NCI-H460 (cell line): ENCODE measurements around the gene ZFHX3. TPM values are rescaled to one million over a fixed set of nuclear protein-coding genes. Genes with fewer than 3 reads are reported as not detected.
"Not testable (repeated sequence)": the region's sequence is repeated elsewhere in the genome, so short reads cannot be mapped to it uniquely, and the experiment has no call there.

Source experiments
- DNase-seq: peaks from one replicate; pipeline ENCODE4 v3.0.0-alpha.2; 2016; ENCODE audit warnings: low read depth; ENCODE audit errors: extremely low read depth
- polyA plus RNA-seq: library from polyadenylated mRNA; depleted of rRNA; stranded (reverse); fragments of >200 nt; gene quantifications from 2 replicates; pipeline ENCODE4 v1.2.3, GENCODE V29; 2014; cell fraction: nucleus; rRNA removed
- total RNA-seq: library from RNA; depleted of rRNA; stranded (reverse); fragments of >200 nt; shearing (Covaris generic); gene quantifications from 2 replicates; pipeline ENCODE4 v1.2.3, GENCODE V29; 2014; rRNA removed

ZFHX3 gene, protein sequence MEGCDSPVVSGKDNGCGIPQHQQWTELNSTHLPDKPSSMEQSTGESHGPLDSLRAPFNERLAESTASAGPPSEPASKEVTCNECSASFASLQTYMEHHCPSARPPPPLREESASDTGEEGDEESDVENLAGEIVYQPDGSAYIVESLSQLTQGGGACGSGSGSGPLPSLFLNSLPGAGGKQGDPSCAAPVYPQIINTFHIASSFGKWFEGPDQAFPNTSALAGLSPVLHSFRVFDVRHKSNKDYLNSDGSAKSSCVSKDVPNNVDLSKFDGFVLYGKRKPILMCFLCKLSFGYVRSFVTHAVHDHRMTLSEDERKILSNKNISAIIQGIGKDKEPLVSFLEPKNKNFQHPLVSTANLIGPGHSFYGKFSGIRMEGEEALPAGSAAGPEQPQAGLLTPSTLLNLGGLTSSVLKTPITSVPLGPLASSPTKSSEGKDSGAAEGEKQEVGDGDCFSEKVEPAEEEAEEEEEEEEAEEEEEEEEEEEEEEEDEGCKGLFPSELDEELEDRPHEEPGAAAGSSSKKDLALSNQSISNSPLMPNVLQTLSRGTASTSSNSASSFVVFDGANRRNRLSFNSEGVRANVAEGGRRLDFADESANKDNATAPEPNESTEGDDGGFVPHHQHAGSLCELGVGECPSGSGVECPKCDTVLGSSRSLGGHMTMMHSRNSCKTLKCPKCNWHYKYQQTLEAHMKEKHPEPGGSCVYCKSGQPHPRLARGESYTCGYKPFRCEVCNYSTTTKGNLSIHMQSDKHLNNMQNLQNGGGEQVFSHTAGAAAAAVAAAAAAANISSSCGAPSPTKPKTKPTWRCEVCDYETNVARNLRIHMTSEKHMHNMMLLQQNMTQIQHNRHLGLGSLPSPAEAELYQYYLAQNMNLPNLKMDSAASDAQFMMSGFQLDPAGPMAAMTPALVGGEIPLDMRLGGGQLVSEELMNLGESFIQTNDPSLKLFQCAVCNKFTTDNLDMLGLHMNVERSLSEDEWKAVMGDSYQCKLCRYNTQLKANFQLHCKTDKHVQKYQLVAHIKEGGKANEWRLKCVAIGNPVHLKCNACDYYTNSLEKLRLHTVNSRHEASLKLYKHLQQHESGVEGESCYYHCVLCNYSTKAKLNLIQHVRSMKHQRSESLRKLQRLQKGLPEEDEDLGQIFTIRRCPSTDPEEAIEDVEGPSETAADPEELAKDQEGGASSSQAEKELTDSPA (N-terminal part only)
- total RNA-seq: 5.5 and 5.9 TPM in 2 replicates
- 1.1 and 1.4 TPM in 2 replicates for polyA plus RNA-seq

DNA sequence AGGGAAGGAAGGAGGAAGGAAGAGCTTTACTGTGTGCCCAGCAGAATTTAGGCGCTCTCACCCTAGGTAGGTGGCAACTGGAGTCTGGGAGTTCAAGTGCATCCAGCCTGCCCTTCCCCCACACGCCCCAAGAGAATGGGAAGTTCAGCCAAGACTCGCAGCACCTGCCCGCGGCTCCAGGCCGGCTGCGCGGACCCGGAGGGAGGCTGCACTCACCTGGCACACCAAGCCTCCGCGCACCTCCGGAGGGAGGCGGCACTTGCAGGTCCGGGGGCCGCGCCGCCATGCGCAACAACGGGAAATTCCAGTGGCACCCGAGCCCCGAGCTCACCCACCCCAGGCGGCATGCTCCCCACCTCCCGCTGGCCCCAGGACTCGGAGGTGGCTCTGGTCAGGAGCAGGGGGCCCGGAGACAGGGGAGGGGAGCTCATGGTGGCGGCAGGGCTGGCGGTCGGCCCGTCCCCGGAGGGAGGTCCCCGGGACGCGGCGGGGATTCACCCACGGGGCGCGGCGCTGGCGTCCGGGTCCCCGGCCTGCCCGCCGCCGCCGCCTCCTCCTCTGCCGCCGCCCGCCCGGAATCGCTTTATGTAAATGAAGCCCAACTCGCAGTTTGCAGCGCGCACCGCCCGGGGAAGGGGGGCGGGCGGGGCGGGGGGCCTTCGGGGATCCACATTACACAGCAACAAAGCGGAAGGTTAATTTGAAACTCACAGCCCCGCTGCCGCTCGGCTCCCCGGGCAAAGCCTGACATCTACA is at the start of gene ZFHX3:
Gene ZFHX3, minus strand, starts transcription at position 593 of the 756 bp plus-strand sequence. CDS start 87,983 bp downstream, outside the sequence.
- DNase-seq: no peak

DNA sequence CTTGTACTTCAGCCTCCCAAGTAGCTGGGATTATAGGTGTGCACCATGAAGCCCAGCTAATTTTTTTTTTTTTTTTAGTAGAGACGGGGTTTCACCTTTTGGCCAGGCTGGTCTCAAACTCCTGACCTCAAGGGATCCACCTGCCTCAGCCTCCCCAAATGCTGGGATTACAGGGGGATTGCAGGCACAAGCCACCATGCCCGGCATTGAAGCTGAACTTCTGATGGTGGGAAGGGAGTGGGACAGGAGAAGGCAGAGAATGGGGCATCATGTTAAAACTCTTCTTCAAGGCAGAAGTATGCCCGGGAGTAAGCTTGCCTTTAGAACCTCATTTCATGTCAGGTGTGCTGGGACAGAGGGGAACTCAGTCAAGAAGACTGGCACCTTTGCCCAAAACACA is 48.6 kb upstream of the ZFHX3 start:
- no peak for DNase-seq

DNA sequence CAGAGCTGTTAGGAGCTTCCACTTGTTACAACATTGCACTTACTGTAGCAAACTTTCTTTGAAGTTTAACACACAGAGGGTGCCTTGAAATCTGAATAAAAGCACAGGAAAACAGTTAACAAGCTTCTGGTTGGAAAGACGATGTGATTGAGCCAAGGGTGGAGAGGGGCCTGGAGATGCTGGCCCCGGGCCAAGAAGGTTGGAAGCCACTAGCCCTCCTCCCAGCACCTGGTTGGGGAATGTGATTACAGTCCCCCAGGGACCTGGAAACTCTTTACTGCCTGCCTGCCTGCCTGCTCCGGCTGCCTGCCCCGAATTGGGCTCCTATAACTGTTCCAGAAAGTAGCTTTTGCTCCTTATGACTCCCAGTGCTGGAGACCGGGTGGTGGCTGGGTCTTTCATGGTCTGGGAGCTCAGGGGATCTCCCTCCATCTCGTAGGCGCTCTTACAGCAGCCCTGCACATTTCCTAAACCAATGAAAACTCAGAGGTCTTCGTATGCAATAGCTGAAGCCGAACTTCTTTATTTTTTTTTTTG is 48.0 kb upstream of the ZFHX3 start:
- no peak for DNase-seq

DNA sequence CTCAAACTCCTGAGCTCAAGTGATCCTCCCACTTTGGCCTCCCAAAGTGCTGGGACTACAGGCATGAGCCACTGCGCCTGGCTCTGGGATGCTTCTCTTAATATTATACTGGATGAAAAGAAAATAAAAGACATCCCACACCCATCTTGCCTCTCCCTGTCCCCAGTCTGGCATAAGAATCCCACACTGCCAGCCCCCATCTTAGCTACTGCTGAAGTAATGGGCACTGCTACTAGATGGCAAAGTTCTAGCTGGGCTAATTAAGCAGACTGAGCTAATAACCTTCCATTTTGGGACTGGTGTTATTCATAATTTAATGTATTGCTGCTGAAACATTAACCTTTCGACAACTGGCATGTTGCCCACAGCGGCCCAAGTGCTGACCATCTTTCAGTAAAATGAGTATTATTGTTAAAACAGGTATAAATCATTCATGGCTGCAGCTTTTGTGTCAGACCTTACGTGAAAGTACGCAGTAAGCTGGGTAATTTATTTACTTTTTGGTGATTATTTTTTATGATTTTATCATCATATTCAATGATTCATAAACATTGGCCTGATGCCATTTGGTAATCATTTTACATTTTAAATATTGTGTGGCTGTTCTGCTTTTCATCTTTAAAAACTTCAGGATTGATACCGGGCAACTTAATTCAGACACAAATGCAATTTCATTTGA is 47.4 kb upstream of the ZFHX3 start:
- DNase-seq: no peak

DNA sequence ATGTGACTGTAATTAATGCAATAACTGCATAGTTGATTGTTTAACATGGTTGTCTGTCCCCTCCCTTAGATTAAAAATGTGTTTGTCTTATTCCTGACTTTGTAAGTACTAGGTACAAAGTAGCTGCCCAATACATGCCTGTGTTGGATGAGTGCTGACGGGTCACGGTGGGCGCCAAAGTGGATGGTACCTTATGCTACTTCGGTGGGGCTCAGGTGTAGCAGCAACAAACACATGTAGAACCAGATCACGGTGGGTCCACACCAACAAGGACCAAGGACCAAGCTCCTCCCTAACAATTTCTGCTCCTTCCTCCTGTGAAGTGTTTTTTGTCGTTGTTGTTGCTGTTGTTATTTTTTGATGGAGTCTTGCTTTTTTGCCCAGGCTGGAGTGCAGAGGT is 46.4 kb upstream of the ZFHX3 start:
- no peak for DNase-seq

DNA sequence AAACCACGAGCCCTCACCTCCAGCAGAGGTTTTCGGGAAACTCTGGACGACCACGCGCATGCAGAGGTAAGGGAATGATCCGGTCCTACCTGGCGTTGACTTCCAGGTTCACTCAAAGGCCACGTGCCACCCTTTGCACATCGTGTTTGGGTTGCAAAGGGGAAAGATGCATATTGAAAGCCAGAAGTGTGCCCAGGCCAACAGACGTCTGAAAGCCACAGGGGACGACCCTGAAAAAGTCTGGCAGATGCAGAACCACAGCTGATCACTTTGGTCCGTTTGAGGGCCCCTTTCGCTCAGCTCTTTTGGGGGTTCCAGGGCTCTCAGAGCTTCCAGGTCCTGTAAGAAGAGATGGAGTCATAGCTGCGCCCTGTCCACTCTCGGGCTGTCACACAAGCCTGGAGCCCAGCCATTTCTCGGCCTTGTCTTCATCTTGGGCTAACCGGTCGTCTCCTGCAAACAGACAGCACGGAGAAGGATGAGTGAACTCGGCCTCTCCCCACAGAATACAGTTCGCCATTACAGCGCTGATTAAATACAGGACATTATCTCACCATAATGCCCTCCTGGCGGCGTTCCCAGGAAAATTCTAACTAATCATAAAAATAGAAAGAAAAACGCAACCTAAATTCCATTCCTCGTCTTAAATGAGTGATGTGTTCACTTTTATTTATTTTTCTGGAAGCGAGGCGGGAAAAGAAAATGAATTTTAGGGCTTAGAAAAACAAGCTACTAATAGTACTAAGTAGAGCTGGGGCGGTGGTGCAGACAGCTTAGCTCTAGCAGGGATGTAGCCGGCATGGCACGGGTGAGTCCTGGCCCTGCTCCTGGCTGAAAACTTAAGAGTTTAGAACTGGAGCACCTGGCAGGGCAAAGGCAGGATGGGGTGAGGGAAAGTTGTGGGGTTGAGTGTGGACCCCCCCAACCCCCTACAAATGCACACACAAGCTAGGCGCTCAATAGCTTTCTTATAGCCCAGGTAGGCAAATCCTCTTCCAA is 45.5 kb upstream of the ZFHX3 start:
- no peak for DNase-seq

DNA sequence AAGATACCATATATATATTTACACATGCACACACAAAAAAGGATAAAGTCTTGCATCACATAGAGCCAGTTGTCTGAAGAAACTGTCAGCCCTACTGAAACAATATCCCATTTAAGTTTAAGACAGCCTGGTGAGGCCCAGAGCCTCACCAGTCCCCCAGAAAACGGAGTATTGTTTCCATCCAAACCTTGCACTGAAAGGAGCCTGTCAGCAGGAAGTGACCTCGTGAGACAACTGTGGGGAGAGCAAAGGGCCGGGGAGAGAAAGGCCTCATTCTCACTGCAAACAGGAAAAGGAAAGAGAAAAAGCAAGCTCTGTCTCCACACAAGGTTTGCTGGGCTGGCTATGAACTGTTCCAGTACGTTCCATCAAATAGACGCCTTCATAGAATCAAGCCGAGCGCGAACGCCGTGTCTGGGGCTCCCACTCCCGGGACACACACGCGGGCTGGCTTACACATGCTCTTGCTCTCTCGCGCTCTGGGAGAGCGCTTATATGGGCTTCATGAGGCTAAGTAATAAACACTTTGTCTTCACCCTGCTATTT is 44.4 kb upstream of the ZFHX3 start:
- no peak for DNase-seq

DNA sequence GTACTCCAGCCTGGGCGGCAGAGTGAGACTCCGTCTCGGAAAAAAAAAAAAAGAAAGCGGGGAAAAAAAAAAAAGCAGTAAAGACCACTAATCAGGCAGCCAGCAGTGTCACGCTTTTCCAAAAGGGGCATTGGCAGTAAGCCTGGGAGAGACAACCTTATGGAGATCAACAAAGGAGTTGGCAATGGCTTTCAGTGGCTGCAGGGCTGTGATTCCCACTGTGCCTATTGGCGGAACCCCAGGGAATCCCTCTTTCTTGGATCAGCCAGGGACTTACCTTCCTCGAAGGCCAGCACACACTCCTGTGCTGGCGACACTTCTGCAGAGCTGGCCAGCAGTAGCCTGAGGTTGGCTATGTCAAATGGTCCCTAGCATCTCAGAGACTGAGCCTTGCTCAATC is 43.2 kb upstream of the ZFHX3 start:
- no peak for DNase-seq

DNA sequence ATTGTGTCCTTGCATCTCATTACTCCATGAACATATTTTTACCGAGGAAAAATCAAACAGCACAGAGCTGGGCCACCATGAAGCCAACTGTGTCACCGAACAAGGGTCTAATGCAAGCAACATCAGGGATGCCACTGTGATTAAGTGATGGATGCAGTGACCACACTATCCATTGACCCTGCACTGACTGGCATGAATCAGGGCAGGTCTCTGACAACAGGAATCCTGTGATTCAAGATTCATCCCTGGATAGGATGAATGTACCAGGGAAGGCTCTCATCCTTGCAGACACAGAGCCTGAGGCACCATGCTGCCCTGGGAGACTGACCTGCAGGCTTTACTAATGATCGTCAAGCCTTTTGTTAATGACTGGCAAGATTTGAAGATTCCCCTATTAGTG is 41.5 kb upstream of the ZFHX3 start:
- DNase-seq: no peak

DNA sequence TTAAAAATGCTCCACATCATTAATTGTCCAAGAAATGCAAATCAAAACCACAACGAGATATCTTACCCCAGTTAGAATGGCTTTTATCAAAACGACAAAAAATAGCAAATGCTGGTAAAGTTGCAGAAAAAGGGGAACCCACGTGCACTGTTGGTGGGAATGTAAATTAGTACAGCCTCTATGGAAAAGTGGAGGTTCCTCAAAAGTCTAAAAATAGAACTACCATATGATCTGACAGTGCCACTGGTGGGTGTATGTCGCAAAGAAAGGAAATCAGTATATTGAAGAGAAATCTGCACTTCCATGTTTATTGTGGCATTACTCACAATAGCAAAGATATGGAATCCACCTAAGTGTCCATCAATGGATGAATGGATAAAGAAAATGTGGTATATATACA is 38.2 kb upstream of the ZFHX3 start:
- DNase-seq: no peak

DNA sequence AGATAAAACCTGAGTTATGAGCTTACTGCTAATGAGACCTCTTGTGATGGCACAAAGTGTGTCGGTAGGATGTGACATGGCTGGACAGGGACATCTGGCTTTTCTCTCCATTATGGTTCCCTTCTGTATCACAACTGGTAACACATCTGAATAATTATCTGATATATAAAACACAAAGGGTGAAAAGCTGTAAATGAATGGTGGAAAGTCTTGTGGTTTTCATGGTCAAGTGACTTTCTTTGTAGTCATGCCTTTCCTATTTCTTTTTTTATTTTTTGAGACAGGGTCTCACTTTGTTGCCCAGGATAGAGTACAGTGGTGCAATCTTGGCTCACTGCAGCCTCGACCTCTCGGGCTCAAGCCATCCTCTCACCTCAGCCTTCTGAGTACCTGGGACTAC is 35.3 kb upstream of the ZFHX3 start:
- no peak for DNase-seq

DNA sequence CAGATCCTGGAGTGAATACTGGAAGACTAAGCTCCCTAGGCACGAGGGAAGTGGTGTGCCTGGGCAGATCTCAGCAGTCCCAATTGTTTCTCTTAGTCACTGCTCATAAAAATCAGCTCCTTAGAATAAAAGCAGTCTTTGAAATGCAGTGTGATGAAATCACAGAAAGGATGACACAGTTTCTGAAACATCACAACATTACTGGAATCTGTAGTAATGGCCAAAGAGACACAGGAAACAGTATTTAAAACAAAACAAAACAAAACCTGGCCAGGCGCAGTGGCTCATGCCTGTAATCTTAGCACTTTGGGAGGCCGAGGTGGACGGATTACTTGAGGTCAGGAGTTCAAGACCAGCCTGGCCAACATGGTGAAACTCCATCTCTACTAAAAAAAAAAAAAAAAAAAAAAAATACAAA is 34.7 kb upstream of the ZFHX3 start:
- DNase-seq: peak; percentile 76

DNA sequence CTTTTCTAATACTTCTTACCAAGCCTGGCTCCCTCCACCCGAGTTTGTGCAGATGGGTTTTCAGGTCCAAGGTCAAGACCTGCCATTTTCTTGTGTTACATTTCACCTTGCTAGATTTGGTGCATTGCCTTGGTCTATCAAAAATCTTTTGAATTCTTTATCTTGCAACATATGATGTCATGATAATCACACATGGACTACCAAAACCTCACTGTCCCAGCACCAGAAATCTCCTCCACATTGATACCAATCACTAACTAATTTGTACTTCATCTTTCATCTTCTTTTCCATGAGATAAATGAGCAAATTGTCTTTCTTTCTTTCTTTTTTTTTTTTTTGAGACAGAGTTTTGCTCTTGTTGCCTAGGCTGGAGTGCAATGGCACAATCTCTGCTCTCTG is 33.0 kb upstream of the ZFHX3 start:
- no peak for DNase-seq

DNA sequence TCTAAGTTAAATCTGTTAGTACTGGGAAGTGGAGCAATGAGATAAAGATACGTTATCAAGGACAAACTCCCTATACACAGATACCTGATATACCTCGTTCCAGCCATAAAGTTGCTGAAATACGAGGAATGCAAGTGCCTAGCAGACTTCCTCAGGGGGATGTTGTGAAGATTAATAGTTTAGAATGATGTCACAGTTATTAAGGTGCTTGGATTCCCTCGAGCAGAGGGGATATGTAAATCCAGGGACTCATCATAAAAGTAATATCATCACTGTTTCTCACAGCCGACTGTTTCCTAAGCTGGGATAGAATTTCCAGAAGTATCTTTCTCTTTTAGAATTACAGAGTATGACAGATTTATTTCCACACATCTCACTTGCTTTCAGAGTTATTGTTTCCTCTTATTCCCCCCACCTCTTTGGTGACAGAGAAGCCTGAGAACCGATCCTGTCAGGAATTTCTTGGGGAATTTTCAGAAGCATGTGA is 28.4 kb upstream of the ZFHX3 start:
- DNase-seq: no peak

DNA sequence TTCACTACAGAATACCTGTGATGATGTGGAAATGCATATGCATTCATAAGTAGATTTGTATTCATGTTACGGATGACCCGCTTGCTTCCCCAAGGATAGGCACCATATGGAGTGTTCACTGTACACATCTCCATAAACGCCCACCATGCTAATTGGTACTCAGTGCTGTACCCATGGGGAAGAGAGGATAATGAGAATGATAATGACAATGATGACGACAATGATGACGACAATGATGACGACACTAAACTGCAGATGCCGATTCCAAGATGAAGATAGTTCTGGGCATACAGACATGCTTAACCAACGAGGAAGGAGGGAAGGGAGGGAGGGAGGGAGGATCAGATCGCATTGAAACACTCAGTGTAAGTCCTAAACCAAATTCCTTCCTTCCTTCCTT is 26.5 kb upstream of the ZFHX3 start:
- DNase-seq: no peak

DNA sequence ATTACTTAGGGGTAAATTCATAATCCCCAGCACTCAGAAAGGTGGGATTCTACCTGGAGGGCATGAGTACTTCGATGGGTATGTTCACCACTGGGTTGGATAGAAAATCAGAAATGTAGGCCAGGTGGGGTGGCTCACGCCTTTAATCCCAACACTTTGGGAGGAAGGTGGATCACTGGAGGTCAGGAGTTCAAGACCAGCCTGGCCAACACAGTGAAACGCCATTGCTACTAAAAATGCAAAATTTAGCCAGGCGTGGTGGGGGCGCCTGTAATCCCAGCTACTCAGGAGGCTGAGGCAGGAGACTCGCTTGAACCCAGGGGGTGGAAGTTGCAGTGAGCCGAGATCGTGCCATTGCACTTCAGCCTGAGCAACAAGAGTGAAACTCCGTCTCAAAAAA is 24.1 kb upstream of the ZFHX3 start:
- not testable (repeated sequence) for DNase-seq

DNA sequence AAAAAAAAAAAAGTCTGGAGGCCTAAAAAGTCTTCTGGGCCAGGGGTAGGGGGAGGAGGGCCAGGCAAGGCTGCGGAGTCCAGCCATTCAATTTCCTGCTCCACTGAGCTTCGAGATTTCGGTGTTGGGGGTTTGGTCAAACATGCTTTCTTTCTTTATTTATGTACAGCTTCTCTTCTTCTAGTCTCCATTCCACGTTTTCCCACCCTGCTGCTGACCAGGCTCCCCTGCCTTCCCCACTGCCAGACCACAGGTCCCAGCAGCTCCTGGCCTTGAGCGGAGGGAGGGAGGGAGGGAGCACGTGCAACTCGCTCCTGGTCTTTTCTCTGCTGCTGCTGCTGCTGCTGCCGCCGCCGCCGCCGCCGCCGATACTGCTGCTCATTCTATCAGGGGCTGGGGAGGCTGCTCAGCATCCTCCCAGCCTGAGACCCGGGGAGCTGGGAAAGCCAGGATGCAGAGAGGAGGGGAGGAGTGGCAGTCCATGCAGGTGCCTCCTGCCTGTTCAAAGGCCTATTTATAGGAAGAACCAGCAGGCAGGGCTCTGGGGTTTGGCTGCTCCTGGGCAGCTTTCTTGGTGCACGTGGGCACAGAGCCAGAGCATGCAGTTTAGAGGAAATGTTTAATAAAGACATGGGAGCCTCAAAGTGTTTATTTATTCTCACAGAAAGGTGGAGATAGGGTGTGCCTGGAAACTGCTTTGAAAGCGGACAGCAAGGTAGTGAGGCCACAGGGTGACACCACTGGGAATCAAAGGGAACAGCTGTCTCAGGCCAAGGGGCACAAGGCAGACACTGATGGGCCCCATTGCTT is 23.4 kb upstream of the ZFHX3 start:
- DNase-seq: no peak
